Panc1 (cell line): ENCODE results near the gene CHTOP. TPM values are rescaled to one million over a fixed set of nuclear protein-coding genes. Genes with fewer than 3 reads are reported as not detected.

Experiments used
- ATAC-seq: fragments of 200-7000 bp; cut with Tn5 transposase; 2 replicates; pipeline ENCODE4 v1.9.1; 2020; ENCODE audit warnings: mild to moderate bottlenecking, moderate library complexity
- BruUV-seq: library from RNA; stranded (reverse); fragments of 400-500 nt; replicated peaks from 2 replicates; lab custom pipeline; 2021; lab: Mats Ljungman, UMichigan
- CTCF ChIA-PET: fragments of 300-600 bp; sonication (Branson Sonifier 250); formaldehyde crosslinking; loops from one replicate; lab custom pipeline; 2022; ENCODE audit warnings: antibody characterized with exemption; lab: Charles Lee
- POLR2A ChIA-PET: fragments of 300-600 bp; sonication (Branson Sonifier 250); formaldehyde crosslinking; loops from one replicate; lab custom pipeline; 2022; ENCODE audit warnings: antibody characterized with exemption; lab: Charles Lee
- DNase-seq: peaks from one replicate; pipeline ENCODE4 v3.0.0-alpha.2; 2010; ENCODE audit warnings: low read depth, low spot score
- H3K27ac ChIP-seq: 2 replicates; pipeline ENCODE4 v1.5.1; 2011; ENCODE audit warnings: mild to moderate bottlenecking, low read length, inconsistent platforms
- H3K27me3 ChIP-seq: fragments of 200-500 bp; sonication (Bioruptor generic); 2 replicates; pipeline ENCODE4 v1.6.0; 2014; ENCODE audit warnings: low read length, inconsistent platforms; ENCODE audit not compliant: control insufficient read depth, insufficient read depth
- H3K36me3 ChIP-seq: fragments of 200-500 bp; sonication (Bioruptor generic); 2 replicates; pipeline ENCODE4 v1.5.1; 2014; ENCODE audit warnings: inconsistent platforms, mild to moderate bottlenecking, low read length, moderate library complexity; ENCODE audit not compliant: control insufficient read depth, insufficient read depth
- H3K4me1 ChIP-seq: 2 replicates; pipeline ENCODE4 v1.5.1; 2011; ENCODE audit warnings: inconsistent platforms, mild to moderate bottlenecking, low read length, moderate library complexity; ENCODE audit not compliant: control insufficient read depth, insufficient read depth
- H3K4me3 ChIP-seq, 2 experiments: 2 replicates each; pipeline ENCODE4 v1.5.1; 2011 to 2012; ENCODE audit warnings: low read depth in 2 of 2, low read length in 2 of 2, mild to moderate bottlenecking in 2 of 2, inconsistent platforms in 1 of 2, moderate library complexity in 1 of 2
- H3K9me3 ChIP-seq: fragments of 200-500 bp; sonication (Bioruptor generic); 2 replicates; pipeline ENCODE4 v1.5.1; 2014; ENCODE audit warnings: low read depth, mild to moderate bottlenecking, inconsistent platforms, low read length, moderate library complexity; ENCODE audit not compliant: control insufficient read depth, insufficient read depth
- POLR2AphosphoS5 ChIP-seq: IDR thresholded peaks from 2 replicates; pipeline ENCODE4 v1.6.1; 2012; ENCODE audit warnings: mild to moderate bottlenecking, low read depth, low read length, moderate library complexity
- SIN3A ChIP-seq: IDR thresholded peaks from 2 replicates; pipeline ENCODE4 v1.6.1; 2012; ENCODE audit warnings: low read depth, mild to moderate bottlenecking, low read length, moderate library complexity, borderline replicate concordance; ENCODE audit not compliant: insufficient read depth
- TCF7L2 ChIP-seq: IDR thresholded peaks from 2 replicates; pipeline ENCODE4 v1.6.1; 2011; ENCODE audit warnings: mild to moderate bottlenecking, low read depth, low read length, inconsistent platforms
- in situ Hi-C: cut with HindIII; loops from 2 replicates; pipeline ENCODE4 v1.10.0; 2016; ENCODE audit warnings: low sequenced_read_pairs, low pct_unique_long_range_greater_than_20kb
- intact Hi-C: fragments of 100-400 bp; cut with micrococcal nuclease; formaldehyde crosslinking; loops from one replicate; pipeline ENCODE4 v1.10.0; 2022; ENCODE audit not compliant: unreplicated experiment
- total RNA-seq: library from RNA; stranded (reverse); gene quantifications from one replicate; pipeline ENCODE4 v1.2.1, GENCODE V29; 2021; ENCODE audit not compliant: unreplicated experiment
- TF ChIP-seq, protein P1 (sequence below): fragments of 450-650 bp; IDR thresholded peaks from 2 replicates; pipeline ENCODE4 v1.5.1; 2017; ENCODE audit warnings: mild to moderate bottlenecking
- TF ChIP-seq, protein P2 (sequence below), 2 experiments: IDR thresholded peaks; 2 replicates each; pipeline ENCODE4 v1.6.1; 2011 to 2012; ENCODE audit warnings: low read depth in 2 of 2, control low read depth in 1 of 2, low read length in 1 of 2, mild to moderate bottlenecking in 1 of 2, moderate library complexity in 1 of 2; ENCODE audit not compliant: insufficient read depth in 1 of 2

Gene CHTOP
- total RNA-seq, 1 experiment from 2014 or later: 87.0 TPM

DNA sequence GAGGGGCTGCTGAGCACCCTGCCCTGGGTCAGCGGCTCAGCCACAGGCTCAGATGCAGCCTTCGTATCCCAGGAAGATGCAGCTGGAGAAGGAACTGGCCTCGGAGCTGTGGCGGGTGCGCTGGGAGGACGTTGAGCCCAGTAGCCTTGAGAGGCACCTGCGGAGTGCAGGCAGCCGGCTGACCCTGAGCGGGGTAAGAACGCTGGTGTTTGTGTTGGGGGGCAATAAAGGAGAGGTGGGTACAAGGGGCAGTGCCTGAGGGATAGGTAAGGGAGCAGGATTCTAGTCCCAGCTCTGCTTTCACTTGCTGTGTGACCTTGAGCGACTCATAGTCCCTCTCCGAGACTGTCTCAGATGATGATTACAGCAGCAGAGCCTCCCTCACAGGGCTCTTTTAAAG, 51.0 kb downstream of the CHTOP start:
- CTCF ChIA-PET: no interaction called here
- H3K27ac ChIP-seq: no peak overlapping the region
- intact Hi-C loops: no loop called here
- no peak for TF ChIP-seq POLR2AphosphoS5
- TF ChIP-seq, protein P1, sequence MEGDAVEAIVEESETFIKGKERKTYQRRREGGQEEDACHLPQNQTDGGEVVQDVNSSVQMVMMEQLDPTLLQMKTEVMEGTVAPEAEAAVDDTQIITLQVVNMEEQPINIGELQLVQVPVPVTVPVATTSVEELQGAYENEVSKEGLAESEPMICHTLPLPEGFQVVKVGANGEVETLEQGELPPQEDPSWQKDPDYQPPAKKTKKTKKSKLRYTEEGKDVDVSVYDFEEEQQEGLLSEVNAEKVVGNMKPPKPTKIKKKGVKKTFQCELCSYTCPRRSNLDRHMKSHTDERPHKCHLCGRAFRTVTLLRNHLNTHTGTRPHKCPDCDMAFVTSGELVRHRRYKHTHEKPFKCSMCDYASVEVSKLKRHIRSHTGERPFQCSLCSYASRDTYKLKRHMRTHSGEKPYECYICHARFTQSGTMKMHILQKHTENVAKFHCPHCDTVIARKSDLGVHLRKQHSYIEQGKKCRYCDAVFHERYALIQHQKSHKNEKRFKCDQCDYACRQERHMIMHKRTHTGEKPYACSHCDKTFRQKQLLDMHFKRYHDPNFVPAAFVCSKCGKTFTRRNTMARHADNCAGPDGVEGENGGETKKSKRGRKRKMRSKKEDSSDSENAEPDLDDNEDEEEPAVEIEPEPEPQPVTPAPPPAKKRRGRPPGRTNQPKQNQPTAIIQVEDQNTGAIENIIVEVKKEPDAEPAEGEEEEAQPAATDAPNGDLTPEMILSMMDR: no peak
- no peak for TF ChIP-seq TCF7L2
- TF ChIP-seq, protein P2, sequence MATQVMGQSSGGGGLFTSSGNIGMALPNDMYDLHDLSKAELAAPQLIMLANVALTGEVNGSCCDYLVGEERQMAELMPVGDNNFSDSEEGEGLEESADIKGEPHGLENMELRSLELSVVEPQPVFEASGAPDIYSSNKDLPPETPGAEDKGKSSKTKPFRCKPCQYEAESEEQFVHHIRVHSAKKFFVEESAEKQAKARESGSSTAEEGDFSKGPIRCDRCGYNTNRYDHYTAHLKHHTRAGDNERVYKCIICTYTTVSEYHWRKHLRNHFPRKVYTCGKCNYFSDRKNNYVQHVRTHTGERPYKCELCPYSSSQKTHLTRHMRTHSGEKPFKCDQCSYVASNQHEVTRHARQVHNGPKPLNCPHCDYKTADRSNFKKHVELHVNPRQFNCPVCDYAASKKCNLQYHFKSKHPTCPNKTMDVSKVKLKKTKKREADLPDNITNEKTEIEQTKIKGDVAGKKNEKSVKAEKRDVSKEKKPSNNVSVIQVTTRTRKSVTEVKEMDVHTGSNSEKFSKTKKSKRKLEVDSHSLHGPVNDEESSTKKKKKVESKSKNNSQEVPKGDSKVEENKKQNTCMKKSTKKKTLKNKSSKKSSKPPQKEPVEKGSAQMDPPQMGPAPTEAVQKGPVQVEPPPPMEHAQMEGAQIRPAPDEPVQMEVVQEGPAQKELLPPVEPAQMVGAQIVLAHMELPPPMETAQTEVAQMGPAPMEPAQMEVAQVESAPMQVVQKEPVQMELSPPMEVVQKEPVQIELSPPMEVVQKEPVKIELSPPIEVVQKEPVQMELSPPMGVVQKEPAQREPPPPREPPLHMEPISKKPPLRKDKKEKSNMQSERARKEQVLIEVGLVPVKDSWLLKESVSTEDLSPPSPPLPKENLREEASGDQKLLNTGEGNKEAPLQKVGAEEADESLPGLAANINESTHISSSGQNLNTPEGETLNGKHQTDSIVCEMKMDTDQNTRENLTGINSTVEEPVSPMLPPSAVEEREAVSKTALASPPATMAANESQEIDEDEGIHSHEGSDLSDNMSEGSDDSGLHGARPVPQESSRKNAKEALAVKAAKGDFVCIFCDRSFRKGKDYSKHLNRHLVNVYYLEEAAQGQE (IDR thresholded peaks at IDR 0.05; ENCODE audit: insufficient read depth in 1 of 2, low read depth in 2 of 2, low read length in 1 of 2): no peak
- TF ChIP-seq SIN3A: no peak
- no TSS peak for BruUV-seq
- in situ Hi-C loops: no loop called here
- peaks cover 3% of the 10 kb centered on the region; the same call in 1 of the 2 replicates for H3K27me3 ChIP-seq
- H3K9me3 ChIP-seq: no peaks in the 10 kb centered on the region
- H3K4me3 ChIP-seq: no peak overlapping the region
- DNase-seq (no peak), ATAC-seq (no peak)
- no peaks in the 10 kb centered on the region for H3K36me3 ChIP-seq
- POLR2A ChIA-PET: no interaction called here
- H3K4me1 ChIP-seq: no peaks in the 10 kb centered on the region

DNA sequence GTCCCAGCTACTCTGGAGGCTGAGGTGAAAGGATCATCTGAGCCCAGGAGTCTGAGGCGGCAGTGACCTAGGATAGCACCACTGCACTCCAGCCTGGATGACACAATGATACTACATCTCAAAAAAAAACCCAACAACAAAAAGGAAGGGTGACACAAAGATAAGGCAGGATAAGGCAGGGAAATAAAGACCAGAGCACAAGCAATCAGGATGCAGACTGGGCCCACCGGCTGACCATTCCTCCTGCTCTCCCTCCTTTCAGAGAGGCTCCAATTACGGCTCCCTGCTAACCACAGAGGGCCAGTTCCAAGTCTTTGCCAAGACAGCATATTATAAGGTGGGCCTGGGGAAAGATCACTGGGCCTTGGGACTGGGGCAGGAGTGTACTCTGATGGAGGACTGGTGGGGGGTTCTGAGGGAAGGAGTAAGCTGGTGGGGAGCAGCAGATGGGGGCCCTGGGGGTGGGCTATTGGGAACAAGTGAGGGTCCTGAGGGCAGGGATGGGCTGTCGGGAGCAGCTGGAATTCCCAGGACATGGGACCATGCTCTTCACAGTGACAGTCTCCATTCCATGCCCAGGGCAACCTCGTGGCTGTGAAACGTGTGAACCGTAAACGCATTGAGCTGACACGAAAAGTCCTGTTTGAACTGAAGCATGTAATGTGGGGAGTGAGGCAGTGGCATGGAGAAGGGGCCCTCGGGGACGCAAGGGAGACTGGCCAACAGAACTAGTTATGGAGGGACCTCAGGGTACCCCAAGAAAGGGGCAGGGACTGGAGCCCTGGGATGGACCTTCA, 51.9 kb downstream of the CHTOP start:
- DNase-seq (no peak), ATAC-seq (no peak)
- H3K4me3 ChIP-seq: no peak overlapping the region
- no peaks in the 10 kb centered on the region for H3K9me3 ChIP-seq
- TF ChIP-seq, protein P1: no peak
- no peak for TF ChIP-seq SIN3A
- no peak overlapping the region for H3K27ac ChIP-seq
- CTCF ChIA-PET: no interaction called here
- no peaks in the 10 kb centered on the region; the same call in 1 of the 2 replicates for H3K27me3 ChIP-seq
- POLR2A ChIA-PET: no interaction called here
- H3K4me1 ChIP-seq: no peaks in the 10 kb centered on the region
- no peaks in the 10 kb centered on the region for H3K36me3 ChIP-seq
- BruUV-seq: no TSS peak
- in situ Hi-C loops: no loop called here
- intact Hi-C loops: no loop called here
